Measurements from ENCODE around the gene LDOC1.
"Not testable (repeated sequence)": the region's sequence is repeated elsewhere in the genome, so short reads cannot be mapped to it uniquely, and the experiment has no call there.

LDOC1 gene

GRCh38 chrX:141176586-141177451, at the start of gene LDOC1:
Gene LDOC1, minus strand, starts transcription at chrX:141177129. Its CDS starts 108 bp downstream, at chrX:141177021.
- DNase-seq, result peak; percentile 91

GRCh38 chrX:141221611-141222010, 44.7 kb upstream of the LDOC1 start:
- no peak for DNase-seq

GRCh38 chrX:141220342-141221008, 43.5 kb upstream of the LDOC1 start:
- no peak for DNase-seq

GRCh38 chrX:141214196-141214595, 37.3 kb upstream of the LDOC1 start:
- DNase-seq, result no peak

GRCh38 chrX:141201962-141202361, 25.0 kb upstream of the LDOC1 start:
- DNase-seq, result no peak

GRCh38 chrX:141188573-141188972, 11.6 kb upstream of the LDOC1 start:
- DNase-seq, result not testable (repeated sequence)

- DNase-seq, result no peak
These were observed 8.4 kb upstream of the LDOC1 start for GRCh38 chrX:141185366-141185765.

GRCh38 chrX:141183000-141183399, 6.1 kb upstream of the LDOC1 start:
- no peak for DNase-seq

GRCh38 chrX:141180851-141181250, 3.9 kb upstream of the LDOC1 start:
- peak; percentile 20 for DNase-seq

- DNase-seq, result no peak
These were observed 1.1 kb downstream of the LDOC1 start for GRCh38 chrX:141175786-141176185.

GRCh38 chrX:141164406-141164805, 12.5 kb downstream of the LDOC1 start:
- no peak for DNase-seq

GRCh38 chrX:141158084-141158483, 18.8 kb downstream of the LDOC1 start:
- DNase-seq, result no peak

GRCh38 chrX:141155231-141155630, 21.7 kb downstream of the LDOC1 start:
- not testable (repeated sequence) for DNase-seq

- DNase-seq, result no peak
These were observed 34.0 kb downstream of the LDOC1 start for GRCh38 chrX:141142946-141143345.

GRCh38 chrX:141133272-141133671, 43.7 kb downstream of the LDOC1 start:
- no peak for DNase-seq

GRCh38 chrX:141127146-141127545, 49.8 kb downstream of the LDOC1 start:
- DNase-seq, result no peak
